Gastroesophageal sphincter (tissue), 4 donors: ENCODE data around the gene RAB6B. TPM values are rescaled to one million over a fixed set of nuclear protein-coding genes. Genes with fewer than 3 reads are reported as not detected.

Experiments used
- ATAC-seq: fragments of 150-250 bp; one replicate; pipeline ENCODE4 v1.9.1; 2016; ENCODE audit warnings: mild to moderate bottlenecking, moderate library complexity
- H3K27ac ChIP-seq, 4 donors: fragments of 200-600 bp; sonication (generic) in 3 of 4; 1 replicate in 3 of 4; 2 replicates in 1 of 4; pipeline ENCODE4 v1.5.1; 2016 to 2019
- H3K27me3 ChIP-seq: fragments of 200-600 bp; sonication (generic); one replicate; pipeline ENCODE4 v1.5.1; 2019
- H3K36me3 ChIP-seq, 2 donors: fragments of 200-600 bp; sonication (generic); one replicate each; pipeline ENCODE4 v1.5.1; 2019; ENCODE audit warnings: control low read depth in 1 of 2
- H3K4me1 ChIP-seq, 3 donors: fragments of 200-600 bp; sonication (generic); 1 replicate in 2 of 3; 2 replicates in 1 of 3; pipeline ENCODE4 v1.5.1; 2016 to 2019; ENCODE audit warnings: control low read depth in 2 of 3
- H3K4me3 ChIP-seq, 2 donors: fragments of 200-600 bp; sonication (generic); one replicate each; pipeline ENCODE4 v1.5.1; 2019; ENCODE audit warnings: mild to moderate bottlenecking in 1 of 2, moderate library complexity in 1 of 2
- H3K9me3 ChIP-seq, 3 donors: fragments of 200-600 bp; sonication (generic); one replicate each; pipeline ENCODE4 v1.5.1; 2017 to 2019; ENCODE audit warnings: control low read depth in 2 of 3
- EP300 ChIP-seq: sonication (generic); formaldehyde crosslinking; IDR thresholded peaks from one replicate; pipeline ENCODE4 v1.6.1; 2017; ENCODE audit warnings: antibody characterized with exemption, mild to moderate bottlenecking
- POLR2A ChIP-seq, 2 donors: fragments of 450-650 bp; IDR thresholded peaks; one replicate each; pipeline ENCODE4 v1.6.1; 2017; ENCODE audit warnings: antibody characterized with exemption in 2 of 2, mild to moderate bottlenecking in 2 of 2, moderate library complexity in 1 of 2
- POLR2AphosphoS5 ChIP-seq: sonication (generic); formaldehyde crosslinking; IDR thresholded peaks from one replicate; pipeline ENCODE4 v1.6.1; 2017; ENCODE audit warnings: antibody characterized with exemption
- WGBS, 2 donors: methylation state at CpG; one replicate each; pipeline ENCODE4 v1.1.5; 2018; ENCODE audit warnings: low coverage in 1 of 2; 5-methylcytosine and 5-hydroxymethylcytosine counted together
- total RNA-seq, 4 donors: library from RNA; depleted of rRNA; stranded (reverse); fragments of >200 nt; gene quantifications; one replicate each; pipeline ENCODE4 v1.1.0, GENCODE V29; 2016
- TF ChIP-seq, protein P1 (sequence below), 4 experiments: fragments of 200-600 bp in 2 of 4; fragments of 450-650 bp in 2 of 4; sonication (generic) in 1 of 4; IDR thresholded peaks; one replicate each; pipeline ENCODE4 v1.5.1; 2017 to 2019; ENCODE audit warnings: antibody characterized with exemption in 4 of 4, mild to moderate bottlenecking in 2 of 4, moderate library complexity in 2 of 4

The RAB6B gene
- total RNA-seq, 4 donors from 2014 or later, result 5.0 to 16.1 (median 8.7) TPM

DNA sequence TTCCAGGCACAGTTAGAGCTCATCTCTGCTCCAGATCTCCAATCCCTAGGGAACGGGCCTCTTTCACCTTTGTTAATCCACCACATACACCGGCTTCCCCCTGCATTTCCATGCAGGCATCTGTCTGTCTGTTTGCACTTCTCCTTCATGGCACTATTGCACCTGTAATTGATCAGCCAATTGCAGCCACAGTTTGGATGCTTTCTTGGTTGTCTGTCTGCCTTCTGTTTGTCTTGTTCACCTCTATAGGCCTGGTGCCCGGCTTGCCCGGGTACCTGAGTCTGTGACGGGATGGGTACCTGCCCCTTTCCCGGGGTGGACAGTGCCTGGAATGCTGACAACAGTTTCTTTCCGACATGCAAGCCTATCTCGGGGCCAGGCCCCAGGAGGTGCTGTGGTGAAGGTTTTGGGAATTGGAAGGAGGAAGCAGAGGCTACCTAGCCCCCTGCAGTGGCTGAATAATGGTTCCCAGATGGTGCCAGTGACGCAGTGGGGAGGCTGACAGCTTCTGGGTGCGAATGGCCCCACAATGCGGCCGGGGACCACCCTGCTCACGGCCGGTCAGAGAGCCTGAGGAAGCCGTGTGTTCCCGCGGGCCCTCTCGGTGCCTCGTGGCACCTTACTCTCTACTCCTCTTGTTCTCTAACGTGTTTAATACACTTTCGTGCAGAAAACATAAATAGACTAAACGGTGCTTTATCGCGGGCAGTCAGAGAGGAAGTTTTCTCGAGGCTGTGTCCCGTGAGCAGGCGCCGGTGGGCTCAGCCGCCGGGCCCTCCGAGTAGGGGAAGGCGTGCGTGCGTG lies 31.3 kb upstream of the RAB6B start:
- ATAC-seq, result peak; percentile 27
- no peak for TF ChIP-seq EP300
- TF ChIP-seq POLR2A (IDR thresholded peaks at IDR 0.05), result no peak
- TF ChIP-seq, protein P1, sequence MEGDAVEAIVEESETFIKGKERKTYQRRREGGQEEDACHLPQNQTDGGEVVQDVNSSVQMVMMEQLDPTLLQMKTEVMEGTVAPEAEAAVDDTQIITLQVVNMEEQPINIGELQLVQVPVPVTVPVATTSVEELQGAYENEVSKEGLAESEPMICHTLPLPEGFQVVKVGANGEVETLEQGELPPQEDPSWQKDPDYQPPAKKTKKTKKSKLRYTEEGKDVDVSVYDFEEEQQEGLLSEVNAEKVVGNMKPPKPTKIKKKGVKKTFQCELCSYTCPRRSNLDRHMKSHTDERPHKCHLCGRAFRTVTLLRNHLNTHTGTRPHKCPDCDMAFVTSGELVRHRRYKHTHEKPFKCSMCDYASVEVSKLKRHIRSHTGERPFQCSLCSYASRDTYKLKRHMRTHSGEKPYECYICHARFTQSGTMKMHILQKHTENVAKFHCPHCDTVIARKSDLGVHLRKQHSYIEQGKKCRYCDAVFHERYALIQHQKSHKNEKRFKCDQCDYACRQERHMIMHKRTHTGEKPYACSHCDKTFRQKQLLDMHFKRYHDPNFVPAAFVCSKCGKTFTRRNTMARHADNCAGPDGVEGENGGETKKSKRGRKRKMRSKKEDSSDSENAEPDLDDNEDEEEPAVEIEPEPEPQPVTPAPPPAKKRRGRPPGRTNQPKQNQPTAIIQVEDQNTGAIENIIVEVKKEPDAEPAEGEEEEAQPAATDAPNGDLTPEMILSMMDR (IDR thresholded peaks at IDR 0.05), result no peak
- TF ChIP-seq POLR2AphosphoS5, result no peak
- H3K27ac ChIP-seq, result peak overlapping the region in 1 of 4 donors; percentile 30
- H3K36me3 ChIP-seq, result no peaks in the 10 kb centered on the region
- H3K4me3 ChIP-seq, result peak overlapping the region; percentile 37 to 66
- no peaks in the 10 kb centered on the region for H3K9me3 ChIP-seq
- WGBS, 2 donors, result 37 to 93% methylated on average over 2 to 6 of the region's 34 CpGs
- peaks cover 0 to 18% (median 4%) of the 10 kb centered on the region in 3 donors for H3K4me1 ChIP-seq
- no peaks in the 10 kb centered on the region for H3K27me3 ChIP-seq

DNA sequence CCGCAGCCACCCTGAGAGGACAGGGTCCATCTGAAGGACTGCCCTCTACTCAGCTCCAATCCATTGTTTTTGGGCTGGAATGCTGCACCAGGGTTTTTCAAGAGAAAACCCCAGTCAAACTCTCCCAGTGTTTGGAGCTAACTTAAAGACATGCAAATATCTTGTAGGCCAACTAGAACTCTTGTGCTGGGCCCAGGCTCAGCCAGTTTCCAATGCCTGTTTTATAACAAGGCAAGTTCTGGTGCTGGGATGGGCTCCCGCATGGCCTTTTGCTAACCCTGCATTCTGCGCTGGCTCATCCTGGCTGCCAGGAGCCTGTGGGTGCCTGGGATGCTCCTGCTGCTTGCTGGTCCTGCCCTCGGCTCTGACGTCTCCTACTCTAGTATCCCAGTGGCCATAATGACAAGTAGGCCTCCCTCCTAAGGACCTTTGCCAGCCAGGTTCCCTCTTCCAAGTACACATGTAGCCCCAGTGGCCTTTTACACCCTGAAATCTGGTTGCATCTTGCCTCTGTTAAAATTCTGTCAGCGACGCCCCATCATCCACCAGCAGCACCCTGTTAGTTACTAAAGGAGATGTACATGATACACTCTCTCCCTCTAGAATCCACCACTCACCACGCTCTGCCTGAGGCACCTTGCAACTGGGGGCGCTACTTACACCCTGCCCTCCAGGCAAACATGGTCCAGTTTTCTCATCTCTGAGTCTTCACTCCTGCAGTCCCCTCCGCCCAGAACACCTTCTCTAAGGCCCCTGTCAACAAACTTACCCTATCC lies 30.5 kb upstream of the RAB6B start:
- H3K27me3 ChIP-seq, result no peaks in the 10 kb centered on the region
- WGBS, 2 donors, result 90 to 94% methylated on average over 4 of the region's 10 CpGs
- H3K4me1 ChIP-seq, result peaks cover 0 to 18% (median 4%) of the 10 kb centered on the region in 3 donors
- H3K27ac ChIP-seq, result no peak overlapping the region
- no peak overlapping the region for H3K4me3 ChIP-seq
- ATAC-seq, result no peak
- no peaks in the 10 kb centered on the region for H3K36me3 ChIP-seq
- no peaks in the 10 kb centered on the region for H3K9me3 ChIP-seq
- TF ChIP-seq POLR2AphosphoS5 (no peak), EP300 (no peak), POLR2A (IDR thresholded peaks at IDR 0.05) (no peak)
- TF ChIP-seq, protein P1 (IDR thresholded peaks at IDR 0.05), result no peak

DNA sequence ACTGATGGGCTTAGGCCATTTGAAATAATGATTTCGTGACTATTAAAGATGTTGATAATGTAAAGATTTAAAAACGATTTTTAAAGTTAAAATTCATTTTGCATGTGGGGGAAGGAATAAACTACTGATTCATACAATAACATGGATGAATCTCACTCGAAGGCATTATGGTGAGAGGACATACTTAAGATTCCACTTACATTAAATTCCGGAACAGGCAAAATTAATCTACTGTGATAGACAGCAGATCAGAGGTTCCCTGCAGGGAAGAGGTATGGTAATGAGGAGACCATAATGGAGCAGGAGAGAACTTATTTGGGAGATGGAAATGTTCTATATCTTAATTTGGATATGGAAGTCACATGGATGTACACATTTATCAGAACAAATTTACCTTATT lies 28.4 kb upstream of the RAB6B start:
- no peaks in the 10 kb centered on the region for H3K36me3 ChIP-seq
- WGBS, 2 donors, result 71 to 72% methylated on average over 4 of the region's 4 CpGs
- no peak for ATAC-seq
- H3K9me3 ChIP-seq, result no peaks in the 10 kb centered on the region
- TF ChIP-seq, protein P1 (IDR thresholded peaks at IDR 0.05), result no peak
- TF ChIP-seq POLR2AphosphoS5, result no peak
- TF ChIP-seq POLR2A (IDR thresholded peaks at IDR 0.05), result no peak
- no peak for TF ChIP-seq EP300
- H3K4me1 ChIP-seq, result peaks cover 0 to 18% (median 4%) of the 10 kb centered on the region in 3 donors
- no peaks in the 10 kb centered on the region for H3K27me3 ChIP-seq
- H3K4me3 ChIP-seq, result no peak overlapping the region
- no peak overlapping the region for H3K27ac ChIP-seq

DNA sequence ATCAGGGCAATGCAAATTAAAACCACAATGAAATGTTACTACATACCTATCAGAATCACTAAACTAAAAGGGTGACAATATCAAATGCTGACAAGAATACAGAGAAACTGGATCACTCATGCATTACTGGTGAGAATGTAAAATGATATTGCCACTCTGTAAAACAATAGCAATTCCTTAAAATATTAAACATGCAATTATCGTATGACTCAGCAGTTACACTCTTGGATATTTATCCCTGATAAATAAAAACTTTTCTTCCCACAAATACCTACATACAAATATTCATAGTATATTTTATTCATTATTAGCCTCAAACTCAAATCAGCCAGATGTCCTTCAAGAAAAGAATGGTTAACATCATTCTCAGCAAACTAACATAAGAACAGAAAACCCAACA lies 25.9 kb upstream of the RAB6B start:
- Histone ChIP-seq H3K27me3 (no peaks in the 10 kb centered on the region), H3K36me3 (no peaks in the 10 kb centered on the region), H3K4me1 (no peaks in the 10 kb centered on the region), H3K4me3 (no peak overlapping the region), H3K27ac (no peak overlapping the region), H3K9me3 (no peaks in the 10 kb centered on the region)
- TF ChIP-seq POLR2A (IDR thresholded peaks at IDR 0.05), result no peak
- TF ChIP-seq, protein P1 (IDR thresholded peaks at IDR 0.05), result no peak
- TF ChIP-seq POLR2AphosphoS5, result no peak
- no peak for TF ChIP-seq EP300
- 80 to 100% methylated on average over 1 of the region's 1 CpG for WGBS, 2 donors
- no peak for ATAC-seq
